ENCODE data around the gene SAT2.
A peak's percentile ranks its signal among the peaks of the same experiment; 100 is the strongest.
"Not testable (repeated sequence)": the region's sequence is repeated elsewhere in the genome, so short reads cannot be mapped to it uniquely, and the experiment has no call there.

The SAT2 gene

GRCh38 chr17:7627250-7628121, at the start of gene SAT2:
Gene SAT2 (minus strand): TSS chr17:7627821. CDS start chr17:7627635, 186 bp downstream.
- peak; percentile 68 for DNase-seq

GRCh38 chr17:7676533-7676932, 48.9 kb upstream of the SAT2 start:
- DNase-seq, result no peak

- DNase-seq, result no peak
These were observed 47.3 kb upstream of the SAT2 start for GRCh38 chr17:7674934-7675333.

- DNase-seq, result no peak
These were observed 45.6 kb upstream of the SAT2 start for GRCh38 chr17:7673239-7673638.

DNA sequence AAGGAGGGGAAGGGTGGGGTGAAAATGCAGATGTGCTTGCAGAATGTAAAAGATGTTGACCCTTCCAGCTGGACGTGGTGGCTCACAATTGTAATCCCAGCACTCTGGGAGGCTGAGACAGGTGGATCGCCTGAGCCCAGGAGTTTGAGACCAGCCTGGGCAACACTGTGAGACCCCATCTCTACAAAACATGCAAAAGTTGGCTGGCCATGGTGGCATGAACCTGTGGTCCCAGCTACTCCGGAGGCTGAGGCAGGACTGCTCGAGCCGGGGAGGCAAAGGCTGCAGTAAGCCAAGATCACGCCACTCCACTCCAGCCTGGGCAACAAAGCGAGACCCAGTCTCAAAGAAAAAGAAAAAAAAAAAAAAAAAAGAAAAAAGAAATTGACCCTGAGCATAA, 40.9 kb upstream of the SAT2 start:
- no peak for DNase-seq

DNA sequence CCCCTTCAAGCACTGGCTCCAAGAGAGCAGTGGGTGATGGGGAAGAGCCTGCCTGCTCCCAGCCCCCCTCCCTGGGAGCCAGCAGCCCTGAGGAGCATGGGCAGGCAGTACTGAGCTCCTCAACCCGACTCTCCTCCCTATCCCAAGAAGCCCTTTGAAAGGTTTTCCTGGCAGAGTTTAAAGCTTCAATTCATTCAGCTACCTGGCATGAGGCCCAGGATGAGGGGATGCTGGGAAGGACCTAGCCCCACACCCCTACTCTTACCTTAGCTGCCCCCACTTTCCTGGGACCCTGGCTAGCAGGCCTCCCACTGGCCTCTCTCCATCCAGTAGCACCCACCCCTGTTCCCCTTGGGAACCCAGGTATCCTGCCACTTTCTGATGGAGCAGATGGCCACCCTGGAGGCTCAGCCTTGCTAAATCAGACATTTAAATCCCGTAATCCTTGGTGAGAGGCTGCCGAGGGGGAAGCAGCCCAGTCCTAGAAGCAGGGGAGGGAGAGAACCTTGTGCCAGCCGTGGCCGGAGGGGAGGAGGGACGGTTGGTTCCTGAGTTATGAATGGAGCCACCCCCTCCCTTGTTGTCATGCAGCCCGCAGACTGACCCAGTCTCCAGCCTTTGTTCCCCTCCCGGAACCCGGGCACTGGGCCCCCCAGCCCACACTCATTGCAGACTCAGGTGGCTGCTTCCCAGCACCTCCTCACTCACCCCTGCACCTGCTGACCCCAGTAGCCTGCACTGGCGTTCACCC, 40.2 kb upstream of the SAT2 start:
- DNase-seq, result no peak

- DNase-seq, result no peak
These were observed 29.5 kb upstream of the SAT2 start for GRCh38 chr17:7656958-7657609.

GRCh38 chr17:7655541-7655840, 27.9 kb upstream of the SAT2 start:
- no peak for DNase-seq

DNA sequence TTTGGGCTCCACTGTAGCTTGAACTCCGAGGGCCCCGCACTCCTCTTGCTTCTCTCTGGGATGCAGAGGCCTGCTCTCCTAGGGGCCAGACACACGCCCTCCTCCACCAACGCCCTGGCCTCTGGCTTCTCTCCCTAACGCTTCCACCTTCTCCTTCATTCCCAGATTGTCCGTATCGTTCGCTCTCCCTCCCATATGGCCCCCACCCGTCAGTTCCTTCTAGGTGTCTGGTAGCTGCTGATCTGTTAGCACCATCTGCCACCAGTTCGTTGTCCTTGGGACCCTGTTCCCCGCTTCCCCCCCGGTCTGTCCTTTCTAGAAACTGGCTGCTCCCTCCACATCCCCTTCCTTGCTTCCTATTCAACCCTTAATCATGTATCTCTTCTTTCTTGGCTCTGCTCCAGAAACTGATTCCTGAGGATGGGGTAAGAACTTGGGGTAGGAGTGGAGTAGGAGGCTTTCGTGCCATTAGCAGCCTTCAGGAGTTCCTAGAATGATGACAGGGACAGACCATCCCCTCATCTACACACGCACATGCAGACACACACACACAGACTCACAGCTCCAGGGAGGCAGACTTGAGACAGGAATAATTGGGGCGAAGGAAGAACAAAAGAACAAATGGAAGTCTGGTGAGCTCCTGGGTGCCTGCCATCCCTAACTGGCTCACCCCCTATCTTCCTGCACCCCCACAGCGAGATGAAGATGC, 27.4 kb upstream of the SAT2 start:
- no peak for DNase-seq

DNA sequence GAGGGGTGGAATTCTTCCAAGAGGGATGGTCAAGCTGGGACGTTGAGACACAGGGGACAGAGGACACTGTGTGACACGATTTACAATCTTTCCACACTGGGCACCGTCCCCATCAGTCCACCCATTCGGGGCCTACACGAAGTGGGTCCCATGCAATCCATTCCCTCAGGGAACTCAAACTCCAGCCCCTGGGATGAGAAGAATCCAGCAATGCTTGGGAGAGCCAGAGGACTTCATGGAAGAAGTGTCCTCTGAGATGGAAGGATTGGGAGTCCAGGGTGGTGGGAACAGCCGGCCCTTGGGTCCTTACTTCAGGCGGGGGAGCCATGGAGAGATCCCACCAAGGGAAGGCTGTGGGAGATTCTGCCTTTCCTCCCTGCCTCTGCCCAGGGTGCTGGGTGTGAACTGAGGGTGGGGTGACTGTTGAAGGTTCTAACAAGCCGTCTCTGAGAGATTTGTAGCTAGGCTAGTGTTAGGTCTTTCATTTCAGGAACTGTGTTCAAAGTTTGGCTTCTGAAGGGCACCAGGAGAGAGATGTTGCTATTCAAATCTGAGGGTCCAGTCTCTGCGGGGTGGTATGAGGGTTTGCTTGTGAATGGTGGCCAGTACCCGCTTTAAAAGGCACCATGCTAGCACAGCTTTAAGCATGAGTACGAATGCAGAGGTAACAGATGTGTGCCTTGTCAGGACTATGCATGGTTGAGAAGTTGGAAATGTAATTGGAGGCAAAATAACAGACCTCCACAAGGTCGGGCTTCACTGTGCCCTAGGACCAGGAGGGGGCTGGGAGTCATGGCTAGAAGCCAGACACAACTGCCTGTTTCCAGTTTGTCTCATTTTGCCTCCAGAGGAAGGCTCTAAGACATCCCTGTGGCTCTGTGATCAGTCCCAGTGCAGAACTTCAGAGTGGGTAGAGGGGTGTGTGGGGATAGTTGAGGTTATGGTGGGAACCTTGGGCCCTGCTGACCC, 25.1 kb upstream of the SAT2 start:
- no peak for DNase-seq

DNA sequence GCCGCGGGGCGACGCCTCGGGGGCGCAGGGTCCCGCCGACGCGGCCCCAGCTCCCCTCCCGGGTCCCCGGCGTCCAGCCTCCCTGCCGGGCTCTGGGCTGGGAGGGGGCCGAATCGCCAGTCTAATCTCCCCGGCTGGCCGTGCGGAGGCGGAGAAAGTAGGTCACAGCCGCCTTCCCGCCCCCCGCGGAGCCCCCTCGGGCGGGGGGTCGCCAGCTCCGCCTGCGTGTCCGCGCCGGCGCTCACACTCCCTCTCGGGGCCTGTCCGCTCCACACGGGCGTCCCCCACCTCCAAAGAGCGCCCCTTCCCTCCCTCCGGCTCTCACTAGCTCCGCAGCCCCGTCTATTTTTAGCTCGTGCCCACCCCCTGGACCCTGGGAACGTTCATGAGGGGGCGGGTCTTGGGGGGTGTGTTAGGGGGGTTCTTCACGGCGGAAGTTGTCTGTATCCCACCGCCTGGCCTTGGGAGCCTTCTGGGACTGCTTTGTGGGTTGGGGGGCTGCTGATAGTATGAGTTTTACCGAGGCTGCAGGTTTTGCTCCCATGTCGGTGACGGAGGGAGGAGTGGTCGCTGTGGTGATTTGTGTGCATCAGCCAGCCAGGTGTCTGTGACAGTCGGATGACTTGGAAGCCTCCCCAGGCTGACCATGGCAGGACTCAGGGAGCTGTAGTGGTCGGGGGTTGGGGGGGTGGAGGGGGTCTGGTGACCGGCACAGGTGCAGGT, 24.2 kb upstream of the SAT2 start:
- no peak for DNase-seq

DNA sequence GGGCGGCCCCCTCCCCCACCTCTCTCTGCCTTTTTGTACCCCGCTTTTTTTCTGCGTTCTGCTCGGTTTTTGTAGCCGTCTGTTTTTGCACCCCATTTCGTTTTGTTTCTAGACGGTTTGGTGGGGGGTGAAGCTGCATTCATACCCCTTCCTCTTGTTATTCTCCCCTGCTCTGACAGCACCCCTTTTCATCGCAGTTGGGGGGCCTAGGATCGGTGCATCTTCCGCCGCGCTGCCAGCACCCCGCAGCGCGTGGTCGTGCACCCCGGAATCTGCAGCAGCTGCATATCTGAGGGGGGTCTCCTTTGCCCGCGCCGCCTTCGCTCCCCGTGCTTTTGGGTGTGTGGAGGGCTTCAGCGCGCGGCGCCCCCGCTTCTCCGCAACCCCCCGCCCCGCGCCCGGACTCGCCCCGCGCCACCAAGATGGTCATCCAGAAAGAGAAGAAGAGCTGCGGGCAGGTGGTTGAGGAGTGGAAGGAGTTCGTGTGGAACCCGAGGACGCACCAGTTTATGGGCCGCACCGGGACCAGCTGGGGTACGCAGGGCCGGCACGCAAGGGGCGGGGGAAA, 23.6 kb upstream of the SAT2 start:
- no peak for DNase-seq

DNA sequence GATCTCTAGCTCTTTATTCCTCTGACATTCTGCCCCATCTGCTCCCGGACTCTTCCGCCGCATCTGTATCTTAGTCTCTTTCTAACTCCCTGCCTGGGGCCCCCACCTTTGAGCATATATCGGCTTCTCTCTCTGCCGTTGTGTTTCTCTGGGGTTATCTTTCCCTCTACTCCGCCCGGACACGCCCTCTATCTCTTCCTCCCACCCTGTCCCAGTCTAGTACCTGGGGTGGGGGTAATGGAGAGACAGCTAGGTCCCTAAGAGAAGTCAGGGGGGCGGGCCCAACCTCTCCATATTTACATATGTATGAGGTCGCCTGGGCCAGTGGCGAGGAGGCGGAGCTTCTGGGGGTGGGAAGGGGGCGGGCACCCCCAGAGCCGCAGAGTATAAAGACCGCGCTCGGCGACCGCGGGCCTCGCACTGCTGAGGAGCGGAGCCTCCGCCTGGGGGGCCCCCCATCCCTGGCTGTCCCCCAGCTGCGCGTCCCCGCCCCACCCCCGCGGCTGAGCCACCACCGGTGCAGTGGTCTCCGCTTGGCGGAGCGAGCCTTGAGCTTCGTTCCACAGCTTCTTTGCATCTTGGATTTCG, 23.0 kb upstream of the SAT2 start, which contains the start of gene ATP1B2:
Gene ATP1B2, plus strand, starts transcription at position 418 of the 588 bp plus-strand sequence. CDS start 593 bp downstream, outside the sequence.
- DNase-seq, result no peak

DNA sequence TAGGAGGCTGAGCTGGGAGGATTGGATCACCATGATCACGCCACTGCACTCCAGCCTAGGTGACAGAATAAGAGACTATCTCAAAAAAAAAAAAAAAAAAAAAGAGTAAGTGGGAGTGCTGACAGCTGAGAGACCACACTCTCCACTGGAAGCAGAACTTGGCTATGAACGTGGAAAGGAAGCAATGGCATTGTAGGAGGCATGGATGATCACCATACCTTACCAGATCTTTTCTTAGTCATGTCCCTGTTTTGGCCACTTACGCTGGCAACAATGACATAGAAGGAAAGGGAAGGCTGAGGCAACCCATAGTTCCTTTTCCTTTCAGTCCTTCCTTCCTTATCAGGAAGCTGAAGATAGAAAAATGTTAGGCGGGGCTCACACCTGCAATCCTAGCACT, 19.4 kb upstream of the SAT2 start:
- no peak for DNase-seq

- no peak for DNase-seq
These were observed 18.8 kb upstream of the SAT2 start for GRCh38 chr17:7646457-7646856.

GRCh38 chr17:7644775-7645174, 17.2 kb upstream of the SAT2 start:
- DNase-seq, result no peak

GRCh38 chr17:7641635-7642034, 14.0 kb upstream of the SAT2 start:
- not testable (repeated sequence) for DNase-seq

- no peak for DNase-seq
These were observed 13.2 kb upstream of the SAT2 start for GRCh38 chr17:7640783-7641182.

- no peak for DNase-seq
These were observed 8.5 kb upstream of the SAT2 start for GRCh38 chr17:7636163-7636562.

- DNase-seq, result no peak
These were observed 6.8 kb upstream of the SAT2 start for GRCh38 chr17:7634384-7634783.

All from NCI-H446 treated with DMSO at 0.1 percent for 48 hours (cell line).